Measurements from ENCODE around the gene CORO6. TPM values are rescaled to one million over a fixed set of nuclear protein-coding genes. Genes with fewer than 3 reads are reported as not detected.

The CORO6 gene
- total RNA-seq, 2 donors from 2014 or later = 2.9 to 4.4 TPM

DNA sequence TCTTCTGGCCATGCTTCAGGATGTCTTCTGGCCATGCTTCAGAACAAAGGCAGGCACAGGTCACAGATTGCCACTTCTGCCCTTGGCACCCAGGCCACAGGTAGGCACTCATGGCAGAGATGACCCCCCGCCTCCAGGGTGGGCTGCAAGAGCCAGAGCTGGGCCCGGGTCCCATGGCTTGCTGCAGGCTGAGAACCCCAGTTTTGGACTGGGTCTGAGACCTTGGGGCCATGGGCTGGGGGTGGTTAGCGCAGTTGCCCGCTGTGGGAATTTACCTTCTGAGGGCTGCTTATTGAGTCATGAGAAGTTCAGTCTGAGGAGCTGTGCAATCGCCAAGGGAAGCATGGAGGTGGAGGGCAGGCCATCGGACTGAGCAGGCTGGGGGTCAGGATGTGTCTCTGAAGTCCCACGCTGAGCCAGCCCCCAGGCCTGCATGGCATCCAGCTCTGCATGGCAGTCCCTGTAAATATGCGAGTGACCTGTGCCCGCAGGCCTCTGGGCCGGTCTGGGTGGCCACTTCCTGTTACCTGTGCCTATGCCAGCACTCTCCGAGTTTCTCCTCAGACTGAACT is 28.1 kb downstream of the CORO6 start:
- intact Hi-C loops (cut with DNase I, micrococcal nuclease) = no loop called here
- ATAC-seq (no peak), DNase-seq (peak in 1 of 2 donors; percentile 7)

GRCh38 chr17:29593591-29594518 is 28.9 kb downstream of the CORO6 start:
- ATAC-seq (no peak), DNase-seq (peak in 1 of 2 donors; percentile 35)
- intact Hi-C loops (cut with DNase I, micrococcal nuclease) = no loop called here

DNA sequence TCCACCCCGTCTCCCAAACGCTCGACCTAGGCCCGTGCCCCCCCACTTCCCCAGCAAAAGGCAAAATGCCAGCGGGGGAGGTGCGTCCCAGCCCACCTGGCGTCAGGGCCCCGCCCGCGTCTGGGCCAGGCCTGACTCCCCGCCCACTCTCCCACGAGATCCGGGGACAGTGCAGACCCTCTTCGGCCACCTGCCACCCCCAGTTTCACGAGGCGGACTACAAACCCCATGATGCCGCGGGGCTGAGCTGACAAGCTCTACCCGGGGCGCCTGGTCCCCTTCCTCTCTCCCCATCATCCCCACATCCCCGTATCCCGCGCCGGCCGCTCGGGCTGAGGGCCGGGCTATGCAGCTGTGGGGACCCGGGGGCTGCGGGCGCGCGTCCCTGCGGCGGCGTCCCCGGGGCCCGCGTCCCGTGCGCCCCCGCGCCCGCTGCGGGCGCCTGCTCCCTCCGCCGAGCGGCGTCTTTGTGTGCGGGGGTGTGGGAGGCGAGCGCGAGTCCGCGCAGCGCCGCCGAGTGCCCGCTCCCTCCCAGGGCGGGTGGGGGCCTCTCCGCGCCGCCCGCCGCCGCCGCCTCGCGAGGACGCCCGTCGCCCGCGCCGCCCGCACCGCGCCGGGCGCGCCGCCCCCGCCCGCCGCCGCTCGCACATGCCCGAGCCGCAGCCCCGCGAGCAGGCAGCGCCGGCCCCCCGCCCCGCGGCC is 29.7 kb downstream of the CORO6 start, which contains the start of gene ANKRD13B:
Gene ANKRD13B (plus strand): TSS at position 283 of the 702 bp plus-strand sequence. CDS start 490 bp downstream, outside the sequence.
- intact Hi-C loops (cut with DNase I, micrococcal nuclease) = no loop called here
- peak in 1 of 2 donors; percentile 59 for DNase-seq
- no peak for ATAC-seq

DNA sequence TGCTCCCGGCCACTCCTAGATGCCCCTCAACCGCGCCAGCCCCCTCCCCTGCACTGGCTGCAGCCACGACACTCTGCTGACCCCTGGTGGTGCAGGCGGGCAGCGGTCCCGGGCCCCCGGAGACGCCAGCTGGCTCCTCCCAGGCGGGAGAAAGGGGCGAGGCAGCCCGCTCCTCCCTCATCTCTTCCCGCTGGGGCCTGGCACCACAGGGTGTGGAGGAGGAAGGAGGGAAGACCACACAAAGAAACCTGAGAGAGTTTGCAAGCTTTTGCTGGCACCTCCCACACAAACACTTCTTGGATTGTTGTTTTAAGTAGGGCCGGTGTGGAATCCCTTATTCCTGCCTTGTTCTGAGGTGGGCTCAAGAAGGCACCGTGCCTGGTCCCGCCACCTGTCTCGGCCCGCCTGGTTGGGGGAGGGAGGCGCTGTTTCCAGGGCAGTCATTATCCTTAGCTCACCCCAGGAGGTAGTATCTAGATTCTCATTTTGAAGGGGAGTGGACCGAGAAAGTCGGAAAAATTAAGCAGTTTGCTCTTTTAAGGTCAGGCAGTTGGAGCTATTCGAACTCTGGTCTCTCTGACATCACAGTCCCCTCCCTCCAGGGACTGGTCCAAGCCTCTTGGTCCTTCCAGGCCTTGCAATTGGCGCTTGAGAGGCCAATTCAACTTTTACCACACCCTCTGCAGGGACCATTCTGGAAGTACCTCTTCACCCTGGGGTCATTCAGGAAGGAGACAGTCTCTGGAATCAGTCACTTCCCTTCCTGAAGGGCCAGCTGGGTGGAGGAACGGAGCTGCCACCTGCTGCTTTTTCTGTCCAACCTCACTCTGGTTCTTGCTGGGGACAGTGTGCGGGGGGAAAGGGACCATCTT is 30.7 kb downstream of the CORO6 start:
- ATAC-seq (peak; percentile 76), DNase-seq (peak; percentile 89 to 93)
- intact Hi-C loops (cut with DNase I, micrococcal nuclease) = no loop called here

- peak in 1 of 2 donors; percentile 56 for DNase-seq
- intact Hi-C loops (cut with DNase I, micrococcal nuclease) = no loop called here
- ATAC-seq = no peak
These were observed 31.5 kb downstream of the CORO6 start for GRCh38 chr17:29591146-29591736.

DNA sequence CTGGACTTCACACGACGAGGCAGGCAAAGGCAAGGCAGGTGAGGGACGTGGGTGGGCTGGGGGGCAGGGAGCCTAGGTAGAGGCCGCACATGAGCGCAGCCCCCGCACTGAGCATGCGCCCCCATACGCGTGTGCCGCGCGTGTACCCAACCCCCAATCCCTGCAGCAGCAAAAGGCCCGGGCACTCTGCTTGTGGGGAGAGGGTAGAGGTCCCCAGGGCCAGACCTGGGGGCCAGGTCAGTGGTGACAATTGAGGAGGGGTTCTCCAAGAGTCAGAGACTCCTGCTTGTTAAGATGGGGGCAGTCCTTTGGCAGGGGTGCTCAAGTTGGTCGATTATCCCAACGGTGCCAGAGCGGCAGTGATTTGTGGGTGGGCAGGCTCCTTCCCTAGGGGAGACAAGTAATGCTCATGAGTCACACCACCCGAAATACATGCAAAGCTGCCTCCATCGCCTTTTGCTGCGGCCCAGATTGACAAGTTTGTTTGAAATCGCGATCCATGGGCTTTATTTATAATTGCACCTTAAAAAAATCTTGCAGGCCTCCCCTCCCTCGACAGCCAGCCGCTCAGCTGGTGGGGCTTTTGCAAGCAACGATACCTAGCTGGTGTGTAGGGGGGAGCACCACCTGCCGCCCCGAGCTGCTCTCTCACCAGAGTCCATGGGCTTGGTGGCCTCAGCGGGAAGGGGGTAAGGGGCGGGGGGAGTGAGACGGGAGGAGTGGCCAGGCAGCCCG is 32.1 kb downstream of the CORO6 start:
- ATAC-seq = no peak
- DNase-seq = peak in 1 of 2 donors; percentile 35
- intact Hi-C loops (cut with DNase I, micrococcal nuclease) = no loop called here

GRCh38 chr17:29589524-29590410 is 32.9 kb downstream of the CORO6 start, which contains the start of gene GIT1:
TSS of gene GIT1 (minus strand) at chr17:29589648. CDS start at chr17:29589378, 270 bp downstream.
- intact Hi-C loops (cut with DNase I, micrococcal nuclease) = no loop called here
- peak; percentile 76 for ATAC-seq
- DNase-seq = peak; percentile 80 to 90

DNA sequence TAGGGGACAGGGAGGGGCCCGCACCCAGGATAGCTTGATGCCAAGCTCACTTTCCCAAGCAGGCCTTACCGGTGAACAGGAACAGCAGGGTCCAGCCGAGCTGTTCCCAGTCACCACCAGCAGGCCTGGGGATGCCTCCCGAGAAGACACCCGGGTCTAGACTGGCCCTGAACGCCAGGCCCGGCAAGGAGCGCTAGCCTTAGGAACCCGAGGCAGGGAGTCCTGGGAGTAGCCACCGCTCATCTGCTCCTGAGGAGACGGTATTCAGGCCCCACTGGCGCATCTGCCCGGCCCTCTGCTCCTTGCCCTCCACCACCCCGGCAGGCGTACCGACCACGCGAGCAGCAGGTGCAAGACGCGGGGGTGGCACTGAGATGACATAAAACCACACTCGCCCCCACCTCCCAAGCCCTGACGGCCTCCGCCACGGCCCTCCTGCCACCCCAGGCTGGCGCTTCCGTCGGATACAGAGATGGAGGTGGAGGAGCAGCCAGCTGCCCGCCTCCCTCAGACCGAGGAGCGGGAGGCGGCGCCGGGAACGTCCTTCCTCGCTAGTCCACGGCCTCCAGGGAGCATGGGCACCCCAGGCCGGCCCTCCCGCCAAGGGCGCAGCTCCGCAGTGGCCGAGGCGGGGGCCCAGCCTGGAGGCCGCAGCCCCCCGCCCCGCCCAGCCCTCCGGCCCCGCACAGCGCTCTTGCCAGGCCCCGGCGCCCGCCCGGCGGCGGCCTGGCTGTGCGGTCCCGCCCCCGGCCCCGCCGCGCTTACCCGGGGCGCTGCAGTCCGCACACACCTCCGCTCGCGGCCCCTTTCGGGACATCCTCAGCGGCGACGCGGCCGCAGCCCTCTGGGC is 33.9 kb downstream of the CORO6 start:
- peak; percentile 5 for ATAC-seq
- intact Hi-C loops (cut with DNase I, micrococcal nuclease) = no loop called here
- DNase-seq = peak in 1 of 2 donors; percentile 62

- ATAC-seq = no peak
- no peak for DNase-seq
- intact Hi-C loops (cut with DNase I, micrococcal nuclease) = no loop called here
These were observed 34.6 kb downstream of the CORO6 start for GRCh38 chr17:29588017-29588561.

- intact Hi-C loops (cut with DNase I, micrococcal nuclease) = no loop called here
- peak in 1 of 2 donors; percentile 3 for DNase-seq
- ATAC-seq = no peak
These were observed 35.1 kb downstream of the CORO6 start for GRCh38 chr17:29587591-29587990.

GRCh38 chr17:29586676-29587469 is 35.8 kb downstream of the CORO6 start:
- intact Hi-C loops (cut with DNase I, micrococcal nuclease) = no loop called here
- DNase-seq = peak in 1 of 2 donors; percentile 5
- no peak for ATAC-seq

- no peak for ATAC-seq
- intact Hi-C loops (cut with DNase I, micrococcal nuclease) = no loop called here
- DNase-seq = peak in 1 of 2 donors; percentile 19
These were observed 37.5 kb downstream of the CORO6 start for GRCh38 chr17:29585080-29585751.

DNA sequence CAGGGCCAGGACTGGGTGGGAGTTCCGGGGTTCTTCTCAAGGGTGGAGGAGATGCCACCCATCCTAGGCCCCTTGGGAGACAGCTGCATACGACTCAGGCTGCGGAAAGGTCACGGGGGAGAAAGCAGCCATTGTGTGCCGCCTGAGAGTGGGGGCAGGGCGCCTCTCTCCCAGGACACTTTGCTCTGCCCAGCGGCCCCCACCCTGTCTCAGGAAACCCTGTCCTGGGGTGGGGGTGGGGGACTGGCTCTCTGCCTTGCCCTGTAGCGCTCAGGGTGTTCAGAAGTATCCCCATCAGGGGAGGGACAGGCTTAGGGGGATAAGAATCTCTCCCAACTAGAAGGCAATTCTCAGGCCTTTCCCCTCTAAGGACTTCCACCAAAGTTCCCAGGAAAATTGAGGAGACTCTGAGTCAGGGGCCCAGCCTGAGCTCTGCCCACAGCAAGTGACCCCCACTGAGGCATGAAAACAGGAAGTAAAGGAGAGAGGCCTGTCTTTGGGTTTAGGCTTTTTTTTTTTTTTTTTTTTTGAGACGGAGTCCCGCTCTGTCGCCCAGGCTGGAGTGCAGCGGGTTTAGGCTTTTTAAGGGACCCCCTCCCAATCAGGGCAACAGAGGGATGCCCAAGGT is 38.1 kb downstream of the CORO6 start:
- ATAC-seq = no peak
- DNase-seq = peak in 1 of 2 donors; percentile 12
- intact Hi-C loops (cut with DNase I, micrococcal nuclease) = no loop called here
